ENCODE results near the gene SCN3A.

DNA sequence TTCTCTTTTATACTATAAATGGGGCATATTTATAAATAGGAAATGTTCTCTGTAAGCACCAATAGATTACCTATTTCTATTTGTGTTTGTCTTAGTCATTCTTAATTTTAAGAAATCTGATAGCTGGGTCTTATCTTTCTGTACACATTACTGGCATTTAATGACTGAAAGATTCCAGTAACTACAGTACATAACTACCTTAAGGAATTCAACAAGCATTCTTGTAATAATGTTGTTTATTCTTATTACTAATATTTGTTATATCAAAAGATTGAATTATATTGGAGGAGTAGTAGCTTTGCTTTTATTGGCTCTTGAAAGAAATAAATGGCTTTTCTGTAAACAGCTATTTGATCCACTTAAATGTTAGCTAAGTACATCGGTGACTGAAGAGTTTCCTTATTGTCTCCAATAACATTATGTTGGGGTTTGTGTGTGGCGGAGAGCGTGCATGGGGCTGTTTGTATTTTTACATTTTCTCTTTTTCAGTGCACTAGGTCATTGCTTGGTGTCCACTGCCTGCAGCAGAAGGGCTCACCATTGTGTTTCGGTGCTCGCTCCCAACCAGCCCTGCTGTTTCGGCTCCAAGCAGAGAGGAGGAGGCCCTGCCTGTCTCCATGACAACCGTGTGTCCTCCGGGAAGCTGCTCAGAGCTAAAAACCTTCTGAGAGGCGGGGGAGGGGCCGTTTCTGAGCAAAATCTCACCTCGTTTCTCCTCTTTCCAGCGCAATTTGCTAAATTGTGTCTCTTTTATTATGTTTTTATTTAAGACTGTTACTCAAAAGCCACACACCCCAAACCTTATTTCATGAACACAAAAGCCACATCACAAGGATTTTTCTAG lies 136.0 kb downstream of the SCN3A start:
- TF ChIP-seq ARNTL (CRISPR knock-in tag; IDR thresholded peaks at IDR 0.05; ENCODE audit: borderline replicate concordance, low read depth) (no peak), TCF4 (CRISPR knock-in tag; IDR thresholded peaks at IDR 0.05; ENCODE audit: borderline replicate concordance) (no peak)
- TF ChIP-seq, protein P1, sequence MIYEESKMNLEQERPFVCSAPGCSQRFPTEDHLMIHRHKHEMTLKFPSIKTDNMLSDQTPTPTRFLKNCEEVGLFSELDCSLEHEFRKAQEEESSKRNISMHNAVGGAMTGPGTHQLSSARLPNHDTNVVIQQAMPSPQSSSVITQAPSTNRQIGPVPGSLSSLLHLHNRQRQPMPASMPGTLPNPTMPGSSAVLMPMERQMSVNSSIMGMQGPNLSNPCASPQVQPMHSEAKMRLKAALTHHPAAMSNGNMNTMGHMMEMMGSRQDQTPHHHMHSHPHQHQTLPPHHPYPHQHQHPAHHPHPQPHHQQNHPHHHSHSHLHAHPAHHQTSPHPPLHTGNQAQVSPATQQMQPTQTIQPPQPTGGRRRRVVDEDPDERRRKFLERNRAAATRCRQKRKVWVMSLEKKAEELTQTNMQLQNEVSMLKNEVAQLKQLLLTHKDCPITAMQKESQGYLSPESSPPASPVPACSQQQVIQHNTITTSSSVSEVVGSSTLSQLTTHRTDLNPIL (CRISPR knock-in tag; IDR thresholded peaks at IDR 0.05; ENCODE audit: low read depth): no peak
